Keratinocyte (primary cell): Measurements from ENCODE around the gene TFG. TPM values are rescaled to one million over a fixed set of nuclear protein-coding genes. Genes with fewer than 3 reads are reported as not detected.
"Not testable (repeated sequence)": the region's sequence is repeated elsewhere in the genome, so short reads cannot be mapped to it uniquely, and the experiment has no call there.

Experiments
- DNase-seq: peaks from one replicate; pipeline ENCODE4 v3.0.0-alpha.2; 2011; ENCODE audit warnings: low read depth, missing footprints, low spot score
- FAIRE-seq: peaks from 2 replicates; lab custom pipeline; 2011; peaks lifted over from hg19 to GRCh38; lab: Jason Lieb, UNC
- H2AFZ ChIP-seq: 2 replicates; pipeline ENCODE4 v1.6.0; 2012; ENCODE audit warnings: low read length, control low read depth, inconsistent platforms; ENCODE audit not compliant: control insufficient read depth
- H3K27ac ChIP-seq: 2 replicates; pipeline ENCODE4 v1.5.1; 2011; ENCODE audit warnings: low read length; ENCODE audit not compliant: control insufficient read depth, insufficient read depth
- H3K27me3 ChIP-seq: 3 replicates; pipeline ENCODE4 v1.6.0; 2011; ENCODE audit warnings: low read length; ENCODE audit not compliant: control insufficient read depth, insufficient read depth; ENCODE audit errors: extremely low read depth
- H3K36me3 ChIP-seq, 2 experiments: 2 replicates in 1 of 2; 3 replicates in 1 of 2; pipeline ENCODE4 v1.5.1; 2011; ENCODE audit warnings: low read length in 2 of 2, mild to moderate bottlenecking in 1 of 2; ENCODE audit not compliant: control insufficient read depth in 2 of 2, insufficient read depth in 2 of 2; ENCODE audit errors: extremely low read depth in 1 of 2
- H3K4me1 ChIP-seq: 3 replicates; pipeline ENCODE4 v1.5.1; 2011; ENCODE audit warnings: low read length; ENCODE audit not compliant: control insufficient read depth, insufficient read depth; ENCODE audit errors: extremely low read depth
- H3K4me2 ChIP-seq: 3 replicates; pipeline ENCODE4 v1.6.0; 2011; ENCODE audit warnings: low read depth, low read length; ENCODE audit not compliant: control insufficient read depth, insufficient read depth; ENCODE audit errors: extremely low read depth
- H3K4me3 ChIP-seq, 3 experiments: fragments of 200-600 bp in 1 of 3; sonication (generic) in 1 of 3; 2 replicates in 2 of 3; 3 replicates in 1 of 3; pipeline ENCODE4 v1.5.1; 2011 to 2016; ENCODE audit warnings: low read length in 3 of 3, mild to moderate bottlenecking in 3 of 3, control low read depth in 2 of 3, inconsistent platforms in 1 of 3, low read depth in 1 of 3, mixed read lengths in 1 of 3, mixed run types in 1 of 3, moderate library complexity in 1 of 3; ENCODE audit not compliant: control insufficient read depth in 2 of 3, insufficient read depth in 2 of 3; ENCODE audit errors: extremely low read depth in 1 of 3
- H3K79me2 ChIP-seq: 2 replicates; pipeline ENCODE4 v1.6.0; 2012; ENCODE audit warnings: low read length; ENCODE audit not compliant: control insufficient read depth, insufficient read depth
- H3K9ac ChIP-seq: 3 replicates; pipeline ENCODE4 v1.6.0; 2011; ENCODE audit warnings: low read length; ENCODE audit not compliant: control insufficient read depth, insufficient read depth; ENCODE audit errors: extremely low read depth
- H3K9me1 ChIP-seq: 3 replicates; pipeline ENCODE4 v1.6.0; 2011; ENCODE audit warnings: low read length; ENCODE audit not compliant: control insufficient read depth, insufficient read depth; ENCODE audit errors: extremely low read depth
- H3K9me3 ChIP-seq: 2 replicates; pipeline ENCODE4 v1.5.1; 2012; ENCODE audit warnings: low read depth, low read length; ENCODE audit not compliant: control insufficient read depth
- H4K20me1 ChIP-seq: 3 replicates; pipeline ENCODE4 v1.6.0; 2011; ENCODE audit warnings: low read length; ENCODE audit not compliant: control insufficient read depth, insufficient read depth; ENCODE audit errors: extremely low read depth
- CTCF ChIP-seq, 3 experiments: IDR thresholded peaks in 1 of 3; conservative IDR thresholded peaks in 1 of 3; optimal IDR thresholded peaks in 1 of 3; 2 replicates in 2 of 3; 3 replicates in 1 of 3; pipeline versions ENCODE3 to v1.5.1; 2011; ENCODE audit warnings: low read length in 3 of 3, mild to moderate bottlenecking in 3 of 3, moderate library complexity in 2 of 3, control low read depth in 1 of 3, inconsistent platforms in 1 of 3; ENCODE audit not compliant: insufficient read depth in 2 of 3; ENCODE audit errors: extremely low read depth in 1 of 3
- EZH2 ChIP-seq: IDR thresholded peaks from one replicate; pipeline ENCODE4 v1.6.1; 2012; ENCODE audit warnings: inconsistent platforms, mild to moderate bottlenecking, low read length, moderate library complexity
- dilution Hi-C: fragments of 300-500 bp; cut with MboI; formaldehyde crosslinking; loops from one replicate; pipeline ENCODE4 v1.7.0; 2020; ENCODE audit warnings: low sequenced_read_pairs; ENCODE audit not compliant: extremely low pct_ligation_motif_present
- polyA minus RNA-seq, 3 experiments: library from RNA; depleted of rRNA, polyadenylated mRNA; stranded (reverse); fragments of >200 nt; gene quantifications; 1 replicate in 1 of 3; 2 replicates in 1 of 3; 3 replicates in 1 of 3; pipeline ENCODE4 v1.2.3, GENCODE V29; 2011
- polyA plus RNA-seq, 5 experiments: library from polyadenylated mRNA; depleted of rRNA in 3 of 5; stranded (reverse) in 3 of 5; stranded (forward) in 1 of 5; unstranded in 1 of 5; fragments of >200 nt; gene quantifications; 1 replicate in 1 of 5; 2 replicates in 3 of 5; 3 replicates in 1 of 5; pipeline versions ENCODE4 v1.2.1 to v1.2.3, GENCODE V29; 2011 to 2012; ENCODE audit warnings: missing spikeins in 2 of 5, low read depth in 1 of 5, low replicate concordance in 1 of 5

Gene TFG
- polyA plus RNA-seq (110 to 247 TPM (median 177 TPM) in 3 replicates), polyA minus RNA-seq (58.0 to 97.0 TPM (median 94.7 TPM) in 3 replicates)
- polyA plus RNA-seq (2011; ENCODE audit: low read depth): 83.5 TPM
- 159 and 208 TPM in 2 replicates for polyA plus RNA-seq (2011; cell fraction: cytosol; rRNA removed)
- polyA plus RNA-seq (2011; cell fraction: nucleus; rRNA removed): 222 and 244 TPM in 2 replicates
- polyA plus RNA-seq (2012; ENCODE audit: low replicate concordance): 98.0 and 133 TPM in 2 replicates
- polyA minus RNA-seq (2011; cell fraction: cytosol; rRNA and poly(A)+ RNA removed): 62.3 TPM
- 49.6 and 90.0 TPM in 2 replicates for polyA minus RNA-seq (2011; cell fraction: nucleus; rRNA and poly(A)+ RNA removed)

DNA sequence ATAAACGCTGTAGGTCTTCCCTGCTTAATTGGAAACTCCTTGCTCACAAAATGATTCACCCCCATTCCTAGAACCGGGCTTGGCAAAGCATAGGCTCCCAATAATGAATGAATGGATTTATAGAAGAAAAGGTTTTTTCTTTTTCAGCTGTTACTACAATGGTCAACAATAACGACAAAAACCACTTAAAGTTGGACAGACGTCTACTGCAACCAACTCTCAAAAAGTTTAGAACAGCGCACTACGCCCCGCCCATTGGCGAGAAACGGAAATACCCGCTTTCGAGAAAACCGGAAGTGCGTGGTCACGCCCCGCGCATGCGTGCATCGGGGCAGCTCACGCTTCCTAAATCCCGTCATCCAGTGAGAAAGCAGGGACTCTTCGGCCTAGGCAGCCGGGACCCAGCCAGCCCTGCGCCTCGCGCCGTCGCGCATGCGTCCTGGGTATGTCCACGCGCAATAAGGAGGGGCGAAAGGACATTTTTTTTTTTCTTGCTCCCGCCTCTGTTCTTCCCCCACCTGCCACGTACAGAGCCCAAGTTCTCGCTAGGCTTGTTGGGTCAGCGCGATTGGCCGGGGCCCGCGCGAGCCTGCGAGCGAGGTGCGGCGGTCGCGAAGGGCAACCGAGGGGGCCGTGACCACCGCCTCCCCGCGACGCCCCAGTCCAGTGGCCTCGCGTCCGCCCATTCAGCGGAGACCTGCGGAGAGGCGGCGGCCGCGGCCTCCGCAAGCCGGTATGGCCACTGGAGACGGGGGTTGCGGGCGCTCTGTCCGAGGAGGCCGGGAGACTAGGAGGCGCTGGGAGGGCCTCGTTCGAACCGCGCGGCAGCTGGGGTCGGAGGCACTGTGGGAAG lies at the start of gene TFG:
TSS of gene TFG (plus strand) at position 506 of the 853 bp plus-strand sequence. CDS start 4,192 bp downstream, outside the sequence.
- Histone ChIP-seq H3K9ac (peak within 1 kb of the TSS; percentile 91), H4K20me1 (peaks cover 2% of the 10 kb centered on the region), H2AFZ (peak within 1 kb of the TSS; percentile 37), H3K9me3 (no peaks in the 10 kb centered on the region), H3K4me2 (peak within 1 kb of the TSS; percentile 97), H3K27me3 (no peaks in the 10 kb centered on the region), H3K9me1 (no peaks in the 10 kb centered on the region), H3K36me3 (peaks cover 0 to 7% of the 10 kb centered on the region in 2 experiments), H3K4me1 (peaks cover 32% of the 10 kb centered on the region), H3K4me3 (peak within 1 kb of the TSS; percentile 85 to 95 (median 91)), H3K79me2 (peaks cover 45% of the 10 kb centered on the region), H3K27ac (peak within 1 kb of the TSS; percentile 96)
- dilution Hi-C loops: no loop called here
- TF ChIP-seq CTCF (optimal IDR thresholded peaks at IDR 0.05 in 1 of 3, IDR thresholded peaks at IDR 0.05 in 1 of 3, conservative IDR thresholded peaks at IDR 0.05 in 1 of 3; ENCODE audit: extremely low read depth in 1 of 3, insufficient read depth in 2 of 3, low read length in 3 of 3) (no peak), EZH2 (no peak)
- DNase-seq (peak; percentile 91), FAIRE-seq (peak; percentile 89)

DNA sequence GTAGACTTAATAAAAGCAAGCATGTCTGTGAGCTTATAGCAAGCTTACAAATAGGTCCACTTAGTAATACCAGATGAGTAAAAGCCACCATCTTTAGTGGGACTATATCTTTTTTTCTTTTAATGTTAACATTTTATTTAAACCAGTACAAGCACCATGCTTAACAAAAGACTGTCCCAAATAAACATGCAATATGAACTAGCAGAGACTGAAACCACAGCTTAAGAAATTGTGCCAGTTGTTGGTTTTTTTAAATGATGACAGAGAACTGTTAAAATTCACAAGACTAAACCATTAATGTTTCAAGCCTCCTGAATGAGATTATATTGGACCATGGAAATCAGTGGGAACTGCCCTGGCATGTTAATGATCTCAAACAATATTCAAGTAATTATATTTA lies 48.0 kb upstream of the TFG start:
- H3K4me2 ChIP-seq, H3K4me3 ChIP-seq, DNase-seq, H3K27me3 ChIP-seq, H2AFZ ChIP-seq, dilution Hi-C loops, FAIRE-seq, H3K9ac ChIP-seq, H3K9me1 ChIP-seq, H3K27ac ChIP-seq, H3K4me1 ChIP-seq, H3K9me3 ChIP-seq, H4K20me1 ChIP-seq, H3K79me2 ChIP-seq, H3K36me3 ChIP-seq: not testable (repeated sequence)
